GM23338 (cell line): ENCODE data around the gene DEPDC1. TPM values are rescaled to one million over a fixed set of nuclear protein-coding genes. Genes with fewer than 3 reads are reported as not detected.

Experiments used
- ATAC-seq: fragments of 200-7000 bp; cut with Tn5 transposase; 3 replicates; pipeline ENCODE4 v1.9.1; 2020
- DNase-seq: peaks from one replicate; pipeline ENCODE4 v3.0.0-alpha.2; 2015; ENCODE audit warnings: low spot score
- H2AFZ ChIP-seq: fragments of 200-600 bp; sonication (generic); 2 replicates; pipeline ENCODE4 v1.8.0; 2016; ENCODE audit warnings: antibody characterized with exemption, mild to moderate bottlenecking, moderate library complexity
- H3F3A ChIP-seq: fragments of 200-600 bp; sonication (generic); replicated peaks from 2 replicates; pipeline ENCODE4 v1.8.0; 2017; ENCODE audit warnings: antibody characterized with exemption, mixed run types, low read depth
- H3K27ac ChIP-seq: fragments of 200-600 bp; sonication (generic); 2 replicates; pipeline ENCODE4 v1.6.1; 2016; ENCODE audit warnings: low read depth
- H3K27me3 ChIP-seq: fragments of 200-600 bp; sonication (generic); 2 replicates; pipeline ENCODE4 v1.8.0; 2016; ENCODE audit warnings: mild to moderate bottlenecking, mixed run types, moderate library complexity; ENCODE audit not compliant: insufficient read depth
- H3K36me3 ChIP-seq: fragments of 200-600 bp; sonication (generic); 2 replicates; pipeline ENCODE4 v1.8.0; 2016; ENCODE audit warnings: mild to moderate bottlenecking; ENCODE audit not compliant: insufficient read depth
- H3K4me1 ChIP-seq: fragments of 200-600 bp; sonication (generic); 2 replicates; pipeline ENCODE4 v1.8.0; 2016; ENCODE audit warnings: mild to moderate bottlenecking, moderate library complexity; ENCODE audit not compliant: insufficient read depth
- H3K4me2 ChIP-seq: fragments of 200-600 bp; sonication (generic); 2 replicates; pipeline ENCODE4 v1.7.1; 2017; ENCODE audit warnings: mixed run types
- H3K4me3 ChIP-seq: fragments of 200-600 bp; sonication (generic); 2 replicates; pipeline ENCODE4 v1.6.1; 2016; ENCODE audit warnings: mixed run types
- H3K79me2 ChIP-seq: fragments of 200-600 bp; sonication (generic); replicated peaks from 2 replicates; pipeline ENCODE4 v1.8.0; 2017; ENCODE audit warnings: mild to moderate bottlenecking; ENCODE audit not compliant: insufficient read depth
- H3K9me2 ChIP-seq: fragments of 200-600 bp; sonication (generic); 2 replicates; pipeline ENCODE4 v1.8.0; 2017; ENCODE audit not compliant: insufficient read depth
- H4K20me1 ChIP-seq: fragments of 200-600 bp; sonication (generic); replicated peaks from 2 replicates; pipeline ENCODE4 v1.8.0; 2017; ENCODE audit warnings: mild to moderate bottlenecking; ENCODE audit not compliant: insufficient read depth
- H3K27ac Mint-ChIP-seq: 2 replicates; pipeline ENCODE4 v1.8.0; 2020; ENCODE audit warnings: inconsistent platforms, mild to moderate bottlenecking, moderate library complexity, mixed read lengths
- H3K27me3 Mint-ChIP-seq: 3 replicates; pipeline ENCODE4 v1.8.0; 2022; ENCODE audit warnings: low read depth, mild to moderate bottlenecking, moderate library complexity, mixed read lengths, inconsistent platforms; ENCODE audit not compliant: insufficient read depth, poor library complexity
- H3K36me3 Mint-ChIP-seq: 3 replicates; pipeline ENCODE4 v1.8.0; 2021; ENCODE audit warnings: low read depth, mild to moderate bottlenecking, inconsistent platforms, moderate library complexity, mixed read lengths
- H3K4me1 Mint-ChIP-seq: 3 replicates; pipeline ENCODE4 v1.8.0; 2020; ENCODE audit warnings: mild to moderate bottlenecking, inconsistent platforms, mixed read lengths
- H3K4me3 Mint-ChIP-seq: 3 replicates; pipeline ENCODE4 v1.8.0; 2021; ENCODE audit warnings: moderate library complexity, mild to moderate bottlenecking, inconsistent platforms, mixed read lengths
- H3K9me3 Mint-ChIP-seq: 3 replicates; pipeline ENCODE4 v1.8.0; 2020; ENCODE audit warnings: moderate library complexity, mild to moderate bottlenecking, inconsistent platforms, mixed read lengths
- EZH2phosphoT487 ChIP-seq: fragments of 200-600 bp; sonication (generic); IDR thresholded peaks from one replicate; pipeline ENCODE4 v1.8.1; 2018; ENCODE audit warnings: antibody characterized with exemption; ENCODE audit not compliant: unreplicated experiment
- JUNB ChIP-seq: IDR thresholded peaks from one replicate; pipeline ENCODE4 v1.6.1; 2016; ENCODE audit warnings: antibody characterized with exemption; ENCODE audit not compliant: unreplicated experiment
- ZNF114 ChIP-seq: fragments of 250-450 bp; sonication (Bioruptor Pico); IDR thresholded peaks from 2 replicates; pipeline ENCODE4 v1.5.0; 2020; ENCODE audit warnings: mild to moderate bottlenecking, moderate library complexity
- polyA plus RNA-seq: library from polyadenylated mRNA; unstranded; fragments of >200 nt; fragmentation: Nextera tagmentation; extraction: Ambion mirVana; gene quantifications from 2 replicates; pipeline ENCODE4 v1.2.1, GENCODE V29; 2016
- total RNA-seq: library from RNA; depleted of rRNA; stranded (reverse); fragments of >200 nt; shearing (Covaris generic); gene quantifications from 2 replicates; pipeline ENCODE4 v1.2.3, GENCODE V29; 2014
- TF ChIP-seq, protein P1 (sequence below): fragments of 250-450 bp; sonication (Bioruptor Pico); IDR thresholded peaks from 2 replicates; pipeline ENCODE4 v1.5.0; 2020; ENCODE audit warnings: mild to moderate bottlenecking, moderate library complexity

Gene DEPDC1
- total and polyA plus RNA-seq, 2 experiments from 2014 or later, result 30.0 to 42.9 TPM

DNA sequence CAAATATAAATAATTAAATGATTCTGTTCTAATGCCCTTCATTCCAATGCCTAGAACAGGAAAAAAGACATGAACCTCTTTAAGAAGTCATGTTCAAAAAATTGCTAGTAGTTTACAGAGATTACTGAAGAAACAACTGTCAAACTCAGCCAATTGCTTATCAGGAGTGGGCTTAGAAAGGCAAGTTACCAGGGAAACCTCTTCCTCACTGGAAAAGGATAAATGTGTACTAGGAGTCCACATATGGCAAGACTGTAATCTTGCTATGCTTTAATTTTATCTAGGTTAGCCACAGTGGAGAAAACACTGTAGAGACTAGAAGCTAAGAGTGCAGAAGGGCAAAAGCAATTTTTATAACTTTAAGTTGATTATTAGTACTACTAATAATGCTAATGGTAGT lies 42.1 kb upstream of the DEPDC1 start:
- Mint-ChIP-seq H3K4me1 (no peaks in the 10 kb centered on the region), H3K27me3 (no peaks in the 10 kb centered on the region), H3K4me3 (no peak overlapping the region), H3K9me3 (no peaks in the 10 kb centered on the region), H3K27ac (no peak overlapping the region), H3K36me3 (no peaks in the 10 kb centered on the region)
- Histone ChIP-seq H3F3A (no peaks in the 10 kb centered on the region), H3K79me2 (no peaks in the 10 kb centered on the region), H3K4me2 (no peak overlapping the region), H3K9me2 (no peaks in the 10 kb centered on the region; the same call in 1 of the 2 replicates), H3K27ac (no peak overlapping the region), H2AFZ (no peak overlapping the region), H3K27me3 (no peaks in the 10 kb centered on the region), H4K20me1 (no peaks in the 10 kb centered on the region), H3K36me3 (no peaks in the 10 kb centered on the region), H3K4me1 (no peaks in the 10 kb centered on the region), H3K4me3 (no peak overlapping the region)
- TF ChIP-seq, protein P1, sequence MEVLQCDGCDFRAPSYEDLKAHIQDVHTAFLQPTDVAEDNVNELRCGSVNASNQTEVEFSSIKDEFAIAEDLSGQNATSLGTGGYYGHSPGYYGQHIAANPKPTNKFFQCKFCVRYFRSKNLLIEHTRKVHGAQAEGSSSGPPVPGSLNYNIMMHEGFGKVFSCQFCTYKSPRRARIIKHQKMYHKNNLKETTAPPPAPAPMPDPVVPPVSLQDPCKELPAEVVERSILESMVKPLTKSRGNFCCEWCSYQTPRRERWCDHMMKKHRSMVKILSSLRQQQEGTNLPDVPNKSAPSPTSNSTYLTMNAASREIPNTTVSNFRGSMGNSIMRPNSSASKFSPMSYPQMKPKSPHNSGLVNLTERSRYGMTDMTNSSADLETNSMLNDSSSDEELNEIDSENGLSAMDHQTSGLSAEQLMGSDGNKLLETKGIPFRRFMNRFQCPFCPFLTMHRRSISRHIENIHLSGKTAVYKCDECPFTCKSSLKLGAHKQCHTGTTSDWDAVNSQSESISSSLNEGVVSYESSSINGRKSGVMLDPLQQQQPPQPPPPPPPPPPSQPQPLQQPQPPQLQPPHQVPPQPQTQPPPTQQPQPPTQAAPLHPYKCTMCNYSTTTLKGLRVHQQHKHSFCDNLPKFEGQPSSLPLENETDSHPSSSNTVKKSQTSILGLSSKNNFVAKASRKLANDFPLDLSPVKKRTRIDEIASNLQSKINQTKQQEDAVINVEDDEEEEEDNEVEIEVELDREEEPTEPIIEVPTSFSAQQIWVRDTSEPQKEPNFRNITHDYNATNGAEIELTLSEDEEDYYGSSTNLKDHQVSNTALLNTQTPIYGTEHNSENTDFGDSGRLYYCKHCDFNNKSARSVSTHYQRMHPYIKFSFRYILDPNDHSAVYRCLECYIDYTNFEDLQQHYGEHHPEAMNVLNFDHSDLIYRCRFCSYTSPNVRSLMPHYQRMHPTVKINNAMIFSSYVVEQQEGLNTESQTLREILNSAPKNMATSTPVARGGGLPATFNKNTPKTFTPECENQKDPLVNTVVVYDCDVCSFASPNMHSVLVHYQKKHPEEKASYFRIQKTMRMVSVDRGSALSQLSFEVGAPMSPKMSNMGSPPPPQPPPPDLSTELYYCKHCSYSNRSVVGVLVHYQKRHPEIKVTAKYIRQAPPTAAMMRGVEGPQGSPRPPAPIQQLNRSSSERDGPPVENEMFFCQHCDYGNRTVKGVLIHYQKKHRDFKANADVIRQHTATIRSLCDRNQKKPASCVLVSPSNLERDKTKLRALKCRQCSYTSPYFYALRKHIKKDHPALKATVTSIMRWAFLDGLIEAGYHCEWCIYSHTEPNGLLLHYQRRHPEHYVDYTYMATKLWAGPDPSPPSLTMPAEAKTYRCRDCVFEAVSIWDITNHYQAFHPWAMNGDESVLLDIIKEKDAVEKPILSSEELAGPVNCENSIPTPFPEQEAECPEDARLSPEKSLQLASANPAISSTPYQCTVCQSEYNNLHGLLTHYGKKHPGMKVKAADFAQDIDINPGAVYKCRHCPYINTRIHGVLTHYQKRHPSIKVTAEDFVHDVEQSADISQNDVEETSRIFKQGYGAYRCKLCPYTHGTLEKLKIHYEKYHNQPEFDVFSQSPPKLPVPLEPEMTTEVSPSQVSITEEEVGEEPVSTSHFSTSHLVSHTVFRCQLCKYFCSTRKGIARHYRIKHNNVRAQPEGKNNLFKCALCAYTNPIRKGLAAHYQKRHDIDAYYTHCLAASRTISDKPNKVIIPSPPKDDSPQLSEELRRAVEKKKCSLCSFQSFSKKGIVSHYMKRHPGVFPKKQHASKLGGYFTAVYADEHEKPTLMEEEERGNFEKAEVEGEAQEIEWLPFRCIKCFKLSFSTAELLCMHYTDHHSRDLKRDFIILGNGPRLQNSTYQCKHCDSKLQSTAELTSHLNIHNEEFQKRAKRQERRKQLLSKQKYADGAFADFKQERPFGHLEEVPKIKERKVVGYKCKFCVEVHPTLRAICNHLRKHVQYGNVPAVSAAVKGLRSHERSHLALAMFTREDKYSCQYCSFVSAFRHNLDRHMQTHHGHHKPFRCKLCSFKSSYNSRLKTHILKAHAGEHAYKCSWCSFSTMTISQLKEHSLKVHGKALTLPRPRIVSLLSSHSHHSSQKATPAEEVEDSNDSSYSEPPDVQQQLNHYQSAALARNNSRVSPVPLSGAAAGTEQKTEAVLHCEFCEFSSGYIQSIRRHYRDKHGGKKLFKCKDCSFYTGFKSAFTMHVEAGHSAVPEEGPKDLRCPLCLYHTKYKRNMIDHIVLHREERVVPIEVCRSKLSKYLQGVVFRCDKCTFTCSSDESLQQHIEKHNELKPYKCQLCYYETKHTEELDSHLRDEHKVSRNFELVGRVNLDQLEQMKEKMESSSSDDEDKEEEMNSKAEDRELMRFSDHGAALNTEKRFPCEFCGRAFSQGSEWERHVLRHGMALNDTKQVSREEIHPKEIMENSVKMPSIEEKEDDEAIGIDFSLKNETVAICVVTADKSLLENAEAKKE (CRISPR knock-in tag), result no peak
- no peak for DNase-seq
- ATAC-seq, result no peak

GRCh38 chr1:68528243-68528642 lies 31.4 kb upstream of the DEPDC1 start:
- Histone ChIP-seq H3K36me3 (no peaks in the 10 kb centered on the region), H3F3A (no peaks in the 10 kb centered on the region), H3K4me1 (no peaks in the 10 kb centered on the region), H4K20me1 (no peaks in the 10 kb centered on the region), H3K4me2 (no peak overlapping the region), H3K27ac (no peak overlapping the region), H3K4me3 (no peak overlapping the region), H3K9me2 (no peaks in the 10 kb centered on the region), H2AFZ (peak overlapping the region; percentile 35; the same call in 1 of the 2 replicates), H3K27me3 (no peaks in the 10 kb centered on the region), H3K79me2 (no peaks in the 10 kb centered on the region)
- TF ChIP-seq ZNF114 (CRISPR knock-in tag) (no peak), EZH2phosphoT487 (no peak), JUNB (no peak)
- no peak overlapping the region for H3K4me3 Mint-ChIP-seq
- DNase-seq (no peak), ATAC-seq (no peak)
- no peaks in the 10 kb centered on the region for H3K4me1 Mint-ChIP-seq
- H3K27ac Mint-ChIP-seq, result no peak overlapping the region
- H3K9me3 Mint-ChIP-seq, result no peaks in the 10 kb centered on the region; the same call in 2 of the 3 replicates
- no peaks in the 10 kb centered on the region for H3K36me3 Mint-ChIP-seq
- no peaks in the 10 kb centered on the region for H3K27me3 Mint-ChIP-seq
